GM12892 (cell line): Measurements from ENCODE around the gene CAPZB.
A peak's percentile ranks its signal among the peaks of the same experiment; 100 is the strongest.

Experiments
- DNase-seq: peaks from one replicate; pipeline ENCODE4 v3.0.0; 2011; ENCODE audit not compliant: insufficient read length
- FAIRE-seq: peaks from 2 replicates; lab custom pipeline; 2011; peaks lifted over from hg19 to GRCh38; lab: Jason Lieb, UNC
- POLR2A ChIP-seq: IDR thresholded peaks from 2 replicates; pipeline ENCODE4 v1.6.1; 2011; ENCODE audit warnings: low read depth, low read length, control low read depth
- POLR2AphosphoS5 ChIP-seq: IDR thresholded peaks from 2 replicates; pipeline ENCODE4 v1.6.1; 2011; ENCODE audit warnings: low read depth, low read length, control low read depth
- TAF1 ChIP-seq: IDR thresholded peaks from 2 replicates; pipeline ENCODE4 v1.6.1; 2011; ENCODE audit warnings: low read depth, mild to moderate bottlenecking, control low read depth, low read length, borderline replicate concordance

The CAPZB gene

GRCh38 chr1:19477284-19478249 lies 7.8 kb downstream of the CAPZB start:
- DNase-seq = peak; percentile 42

DNA sequence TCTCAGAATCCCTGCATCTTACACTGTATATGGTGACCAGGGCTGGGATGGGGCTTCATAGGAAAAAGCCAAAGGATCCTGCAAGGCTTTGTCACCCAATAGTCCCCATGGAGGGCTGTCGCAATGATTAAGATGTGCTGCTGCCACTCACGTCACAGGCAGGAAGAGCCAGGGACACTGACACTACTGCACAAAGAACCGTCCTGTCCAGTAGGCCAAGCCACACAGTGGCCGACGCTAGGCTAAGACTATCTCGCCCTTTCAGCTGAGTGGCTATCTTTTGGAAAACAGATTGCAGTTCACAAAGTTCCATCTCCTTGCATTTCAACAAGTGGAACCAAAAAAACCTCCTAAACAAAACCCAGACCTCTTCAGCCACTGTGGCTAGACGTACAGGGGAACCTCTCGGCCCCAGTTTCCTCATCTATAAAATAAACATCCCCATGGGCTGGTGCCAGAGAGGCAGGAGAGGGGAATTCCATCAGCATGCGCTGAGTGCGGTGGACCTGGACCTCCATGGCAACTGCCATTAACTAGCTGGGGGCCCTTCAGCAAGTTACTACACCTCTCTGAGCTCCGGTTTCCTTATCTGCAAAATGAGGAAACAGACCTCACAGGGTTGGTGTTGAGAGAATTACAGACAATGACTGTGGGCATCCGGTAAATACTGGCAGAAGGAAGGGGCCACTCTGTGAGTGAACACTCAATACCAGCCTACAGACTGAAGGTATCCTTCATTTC lies 8.7 kb downstream of the CAPZB start:
- FAIRE-seq = peak; percentile 96
- TF ChIP-seq POLR2A (no peak), POLR2AphosphoS5 (no peak), TAF1 (no peak)
- no peak for DNase-seq

More at GRCh38 chr1:19477284-19478249, 7.8 kb downstream of the CAPZB start:
- peak; percentile 75 for FAIRE-seq
- TF ChIP-seq POLR2A = peak; percentile 35; the same call in 1 of the 2 replicates
- no peak for TF ChIP-seq POLR2AphosphoS5

- TF ChIP-seq POLR2A (no peak), TAF1 (no peak), POLR2AphosphoS5 (no peak)
- DNase-seq (no peak), FAIRE-seq (no peak)
These were observed 10.0 kb downstream of the CAPZB start for GRCh38 chr1:19475296-19475695.

- TF ChIP-seq POLR2AphosphoS5 (0 out of 2 replicates have a peak, but pooled peaks have one; percentile 37), POLR2A (peak; percentile 37; the same call in 1 of the 2 replicates), TAF1 (no peak)
- FAIRE-seq (no peak), DNase-seq (no peak)
These were observed 13.2 kb downstream of the CAPZB start for GRCh38 chr1:19472174-19472573.

GRCh38 chr1:19469004-19469403 lies 16.3 kb downstream of the CAPZB start:
- FAIRE-seq (no peak), DNase-seq (no peak)
- TF ChIP-seq POLR2A (no peak), TAF1 (no peak), POLR2AphosphoS5 (no peak)

DNA sequence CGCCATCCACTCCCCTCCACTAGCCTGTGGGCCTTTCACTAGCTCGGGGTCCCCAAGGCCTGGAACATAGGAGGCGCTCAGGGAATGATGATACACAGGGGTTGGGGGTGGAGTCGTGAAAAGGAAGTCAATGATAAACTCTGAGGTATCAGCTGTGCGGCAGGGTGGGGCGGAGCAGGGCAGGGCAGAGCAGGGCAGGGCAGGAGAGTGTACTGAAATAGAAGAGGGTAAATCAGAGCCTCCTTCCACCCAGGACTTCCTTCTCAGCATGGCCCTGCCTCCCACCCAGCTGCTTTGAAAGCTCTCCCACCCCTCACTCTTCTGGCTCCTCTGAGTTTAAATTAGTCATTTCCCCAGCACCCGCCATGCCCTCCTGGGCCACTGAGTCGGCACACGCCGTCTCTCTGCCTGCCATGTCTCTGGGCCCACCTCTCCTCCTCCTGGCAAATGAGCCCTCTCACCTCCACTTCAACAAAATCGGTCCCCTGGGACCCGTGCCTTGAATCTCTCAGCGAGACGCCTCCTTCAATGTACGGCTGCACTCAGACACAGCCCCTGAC lies 16.9 kb downstream of the CAPZB start:
- DNase-seq (no peak), FAIRE-seq (peak; percentile 65)

DNA sequence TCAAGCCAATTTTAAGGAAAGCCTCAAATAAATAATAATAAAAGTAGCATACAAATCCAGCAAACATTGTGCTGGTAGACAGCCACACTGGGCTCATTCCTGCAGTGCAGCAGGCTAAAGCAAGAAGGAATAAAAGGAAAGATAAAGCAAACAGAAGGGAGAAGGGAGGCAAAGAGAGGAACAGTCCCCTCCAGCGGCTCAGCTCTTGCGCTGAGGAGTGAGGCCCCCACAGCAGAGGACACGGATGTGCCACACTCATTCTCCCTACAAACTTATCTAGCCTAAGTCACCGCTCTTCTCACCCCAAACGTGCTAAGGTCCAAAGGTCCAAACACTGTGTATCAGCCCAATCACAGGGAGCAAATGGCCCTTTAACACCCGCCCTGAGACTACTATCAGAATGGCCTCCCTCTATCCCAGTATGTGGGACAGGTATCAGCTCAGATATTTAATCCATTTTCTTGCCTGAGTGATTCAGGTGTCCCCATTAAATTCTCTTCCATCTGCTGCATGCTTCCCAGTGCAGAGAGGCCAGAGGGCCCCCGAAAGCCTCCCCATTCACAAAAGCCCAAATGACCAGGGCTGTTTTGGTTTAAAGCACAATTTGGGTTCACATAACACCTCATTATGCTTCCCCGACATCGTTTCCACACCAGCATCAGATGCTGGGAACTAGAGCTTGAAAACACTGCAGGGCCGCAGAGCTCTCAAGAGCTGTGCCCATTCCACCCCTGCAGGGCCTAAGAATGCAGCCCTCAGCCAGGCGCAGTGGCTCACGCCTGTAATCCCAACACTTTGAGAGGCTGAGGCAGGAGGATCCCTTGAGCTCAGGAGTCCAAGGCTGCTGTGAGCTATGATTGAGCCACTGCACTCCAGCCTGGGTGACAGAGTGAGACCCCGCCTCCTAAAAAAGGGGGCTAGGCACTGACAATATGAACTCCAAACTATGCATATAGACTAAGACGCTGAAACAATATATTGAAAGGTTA lies 17.8 kb downstream of the CAPZB start:
- TF ChIP-seq TAF1 (no peak), POLR2AphosphoS5 (no peak), POLR2A (no peak)
- FAIRE-seq (no peak), DNase-seq (no peak)

More for the DNA sequence above, 16.9 kb downstream of the CAPZB start:
- TF ChIP-seq POLR2AphosphoS5 (no peak), TAF1 (no peak), POLR2A (no peak)

DNA sequence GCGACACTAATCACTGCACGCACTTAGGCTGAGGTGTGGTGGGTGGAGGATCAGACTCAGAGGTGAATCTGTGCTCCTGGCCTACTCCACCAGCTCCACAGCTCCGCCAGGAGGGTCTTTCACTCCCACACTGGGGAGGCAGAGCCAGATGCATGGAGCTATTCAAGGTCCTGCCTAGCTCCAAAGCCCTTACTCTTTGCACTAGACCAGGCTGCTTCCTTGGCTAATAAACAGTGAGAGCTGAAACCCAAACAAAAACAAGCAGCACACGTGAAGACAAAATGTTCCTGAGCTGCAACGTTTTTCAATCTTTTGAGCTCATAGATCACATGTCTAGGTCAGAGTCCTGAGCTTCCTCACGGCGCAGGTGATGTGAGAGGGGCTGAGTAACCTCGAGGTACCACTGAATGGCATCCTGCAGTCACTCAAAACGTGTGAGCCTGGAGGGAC lies 19.2 kb downstream of the CAPZB start:
- TF ChIP-seq POLR2A (no peak), POLR2AphosphoS5 (no peak), TAF1 (no peak)

DNA sequence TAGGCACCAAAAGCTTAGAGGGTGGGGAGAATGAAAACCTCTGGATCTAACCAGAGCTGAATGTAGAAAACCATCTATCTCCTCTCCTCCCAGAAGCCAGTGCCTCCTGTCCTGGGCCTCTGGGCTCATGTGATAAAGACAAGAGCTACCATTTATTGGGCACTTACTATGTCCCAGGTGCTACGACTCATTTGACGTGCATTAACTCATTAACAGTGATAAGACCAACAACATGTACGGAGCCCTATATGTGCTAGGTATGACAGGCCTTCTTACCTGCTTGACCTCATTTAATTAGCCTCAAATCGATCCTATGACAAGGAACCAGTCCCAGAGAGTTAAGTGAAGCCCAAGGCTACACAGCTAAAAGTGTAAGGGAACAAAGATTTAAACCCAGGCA lies 19.7 kb downstream of the CAPZB start:
- FAIRE-seq (no peak), DNase-seq (no peak)
- no peak for TF ChIP-seq TAF1
- TF ChIP-seq POLR2A = no peak
- no peak for TF ChIP-seq POLR2AphosphoS5

More for the DNA sequence above, 19.2 kb downstream of the CAPZB start:
- DNase-seq (no peak), FAIRE-seq (no peak)

GRCh38 chr1:19465123-19465522 lies 20.2 kb downstream of the CAPZB start:
- no peak for FAIRE-seq

More at GRCh38 chr1:19465123-19465522, 20.2 kb downstream of the CAPZB start:
- TF ChIP-seq POLR2A (no peak), POLR2AphosphoS5 (no peak), TAF1 (no peak)
- no peak for DNase-seq
